NAMALWA (cell line): ENCODE measurements around the gene KMT5B.
"Not testable (repeated sequence)": the region's sequence is repeated elsewhere in the genome, so short reads cannot be mapped to it uniquely, and the experiment has no call there.

ENCODE experiments used
- DNase-seq: peaks from one replicate; pipeline ENCODE4 v3.0.0-alpha.2; 2015; ENCODE audit warnings: low spot score

KMT5B gene

DNA sequence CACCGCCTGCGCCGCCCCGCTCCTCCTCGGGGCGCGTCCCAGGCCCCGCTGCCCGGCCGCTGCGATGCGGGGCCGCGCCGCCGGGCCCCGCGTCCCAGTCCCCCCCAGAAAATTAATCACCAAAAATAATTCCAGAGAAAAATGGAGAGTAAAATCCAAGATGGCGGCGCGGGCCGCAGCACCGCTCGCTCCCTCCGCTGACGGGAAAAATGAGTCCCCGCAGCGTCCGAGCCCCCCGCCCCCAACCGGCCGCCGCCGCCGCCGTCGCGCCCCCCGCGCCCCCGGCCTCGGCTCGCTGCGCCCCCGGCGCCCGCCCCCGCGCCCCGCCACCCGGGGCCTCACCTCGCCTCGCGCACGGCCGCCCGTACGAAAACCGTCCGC lies at the start of gene KMT5B:
Gene KMT5B, minus strand, starts transcription at position 162 of the 381 bp plus-strand sequence. CDS start 23,220 bp downstream, outside the sequence.
- no peak for DNase-seq

DNA sequence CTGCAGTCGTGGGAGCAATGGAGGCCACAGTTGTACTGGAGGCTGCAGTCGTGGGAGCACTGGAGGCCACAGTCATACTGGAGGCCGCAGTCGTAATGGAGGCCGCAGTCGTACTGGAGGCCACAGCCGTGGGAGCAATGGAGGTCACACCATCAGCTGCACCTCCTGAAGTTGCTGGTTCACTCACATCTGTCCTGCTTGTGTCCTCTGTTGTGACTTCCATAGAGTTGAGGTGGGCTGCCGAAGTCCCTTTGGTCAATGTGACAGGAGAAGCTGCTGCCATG lies 49.4 kb upstream of the KMT5B start:
- DNase-seq, result no peak

DNA sequence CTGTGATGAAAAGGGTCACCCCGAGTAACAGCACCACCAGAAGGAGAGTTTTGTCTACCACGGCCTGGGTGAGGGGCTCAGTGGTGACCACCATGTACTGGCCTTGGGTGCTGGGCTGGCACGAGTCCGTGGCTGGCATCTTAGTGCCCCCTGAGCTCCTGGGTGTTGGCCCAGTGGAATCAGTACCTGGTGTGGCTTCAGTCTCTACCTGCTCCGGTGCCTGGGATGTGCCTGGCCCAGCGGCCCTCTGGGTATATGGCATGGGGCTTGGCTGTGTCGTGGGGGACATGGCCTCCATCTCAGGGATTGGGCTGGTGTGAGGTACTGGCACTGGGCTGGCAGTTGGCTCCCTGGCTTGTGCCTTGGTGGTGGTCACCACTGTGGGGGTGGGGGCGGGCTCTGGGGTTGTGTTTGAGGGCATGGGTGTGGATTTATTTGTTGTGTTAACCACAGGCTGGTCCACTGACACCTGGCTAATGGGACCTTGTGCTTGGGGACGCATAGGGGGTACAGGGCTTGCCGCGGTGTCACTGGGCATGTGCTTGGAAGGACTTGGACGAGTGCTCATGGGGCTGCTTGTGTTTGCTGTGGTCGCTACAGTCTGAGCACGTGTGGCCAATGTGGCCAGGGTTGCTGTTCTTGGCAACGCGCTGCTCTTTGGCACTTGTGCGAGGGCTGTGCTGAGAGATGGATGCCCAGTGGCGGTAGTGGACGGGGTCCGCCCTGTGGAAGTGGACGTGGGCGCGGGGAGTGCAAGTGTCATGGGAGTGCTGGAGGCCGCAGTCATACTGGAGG lies 48.9 kb upstream of the KMT5B start:
- DNase-seq, result no peak

DNA sequence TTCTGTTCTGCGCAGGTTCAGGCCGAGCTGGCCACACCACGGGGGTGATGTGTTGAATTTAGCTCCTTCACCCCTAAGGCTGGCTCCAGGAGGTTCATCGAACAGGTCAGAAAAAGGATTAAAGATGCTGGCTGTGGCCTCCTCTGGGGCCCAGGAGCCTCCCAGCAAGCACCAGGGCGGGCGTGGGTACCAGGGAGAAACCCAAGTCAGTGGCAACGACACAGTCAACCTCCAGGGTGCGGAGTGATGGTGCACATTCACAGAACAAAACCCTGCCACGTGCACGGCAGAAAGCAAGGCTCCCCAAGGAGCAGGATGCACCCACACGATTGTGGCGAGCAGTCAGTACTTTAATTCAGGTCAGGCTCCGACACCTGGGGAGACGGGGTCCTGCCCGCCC lies 47.9 kb upstream of the KMT5B start:
- no peak for DNase-seq

DNA sequence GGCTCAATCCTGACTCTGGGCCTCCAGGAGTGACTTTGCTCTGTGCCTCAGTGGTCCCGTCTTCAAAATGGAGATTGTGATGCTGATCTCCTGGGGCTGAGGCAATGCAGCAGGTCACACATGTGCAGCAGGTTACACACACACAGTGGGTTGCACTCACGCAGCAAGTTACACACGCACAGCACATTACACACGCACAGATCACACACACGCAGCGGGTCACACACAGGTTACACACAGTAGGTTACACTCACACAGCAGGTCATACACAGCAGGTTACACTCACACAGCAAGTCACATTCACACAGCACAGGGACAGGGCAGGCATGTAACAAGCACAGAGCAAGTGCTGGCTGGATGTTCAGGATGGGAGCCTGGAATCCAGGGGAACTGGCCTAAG lies 47.4 kb upstream of the KMT5B start:
- no peak for DNase-seq

DNA sequence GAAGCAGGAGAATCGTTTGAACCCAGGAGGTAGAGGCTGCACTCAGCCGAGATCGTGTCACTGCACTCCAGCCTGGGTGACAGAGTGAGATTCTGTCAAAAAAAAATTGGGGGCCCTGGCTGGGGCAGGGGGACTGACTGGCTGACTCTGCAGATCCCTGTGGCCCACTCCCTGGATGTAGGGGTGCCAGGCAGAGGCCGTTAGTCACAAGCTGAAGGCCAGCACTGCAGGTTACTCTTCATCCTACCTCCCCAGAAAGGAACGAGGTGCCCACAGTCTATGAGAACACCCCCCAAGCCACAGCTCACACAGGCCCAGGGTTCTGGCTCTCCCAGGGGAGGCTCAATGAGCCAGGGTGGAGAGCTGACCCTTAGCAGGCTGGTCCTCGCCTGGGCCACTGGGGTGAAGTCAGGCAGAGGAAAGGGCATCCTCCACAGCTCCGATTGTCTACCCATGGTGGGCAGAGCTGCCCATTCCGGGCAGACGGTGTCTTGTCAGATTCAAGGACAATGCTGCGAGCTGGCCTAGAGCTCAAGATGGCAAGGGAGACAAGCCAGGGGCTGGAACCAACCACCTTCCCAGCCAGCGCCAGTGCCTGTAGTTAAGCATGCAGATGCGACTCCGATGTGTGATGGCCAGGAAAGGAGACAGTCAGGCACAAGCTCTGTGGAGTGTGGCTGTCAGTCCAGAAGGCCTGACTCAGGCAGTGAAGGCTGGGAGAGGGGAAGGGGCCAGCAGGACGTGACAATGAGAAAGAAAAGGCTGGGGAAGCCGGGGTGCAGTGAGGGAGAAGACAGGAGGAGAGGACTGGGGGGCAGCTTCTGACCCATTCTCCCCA lies 46.2 kb upstream of the KMT5B start:
- DNase-seq, result no peak

DNA sequence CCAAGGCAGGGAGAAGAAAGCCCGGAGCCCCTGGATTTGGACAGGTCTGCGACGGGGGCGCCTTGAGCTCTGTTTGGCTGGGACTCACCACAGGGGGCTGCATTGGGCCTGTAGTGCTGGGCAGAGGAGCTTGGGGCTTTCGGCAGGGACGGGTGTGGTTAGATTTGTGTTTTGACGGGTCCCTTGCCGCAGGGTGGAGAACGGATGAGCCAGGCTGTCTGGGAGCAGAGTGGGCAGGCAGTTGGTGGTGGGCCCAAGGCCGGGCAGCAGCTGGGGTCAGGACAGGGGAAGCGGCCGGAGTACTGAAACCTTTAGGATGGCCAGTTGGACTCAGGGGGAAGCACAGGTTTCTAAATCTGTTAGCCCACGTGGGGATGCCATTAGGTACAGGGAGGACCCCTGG lies 45.3 kb upstream of the KMT5B start:
- no peak for DNase-seq

DNA sequence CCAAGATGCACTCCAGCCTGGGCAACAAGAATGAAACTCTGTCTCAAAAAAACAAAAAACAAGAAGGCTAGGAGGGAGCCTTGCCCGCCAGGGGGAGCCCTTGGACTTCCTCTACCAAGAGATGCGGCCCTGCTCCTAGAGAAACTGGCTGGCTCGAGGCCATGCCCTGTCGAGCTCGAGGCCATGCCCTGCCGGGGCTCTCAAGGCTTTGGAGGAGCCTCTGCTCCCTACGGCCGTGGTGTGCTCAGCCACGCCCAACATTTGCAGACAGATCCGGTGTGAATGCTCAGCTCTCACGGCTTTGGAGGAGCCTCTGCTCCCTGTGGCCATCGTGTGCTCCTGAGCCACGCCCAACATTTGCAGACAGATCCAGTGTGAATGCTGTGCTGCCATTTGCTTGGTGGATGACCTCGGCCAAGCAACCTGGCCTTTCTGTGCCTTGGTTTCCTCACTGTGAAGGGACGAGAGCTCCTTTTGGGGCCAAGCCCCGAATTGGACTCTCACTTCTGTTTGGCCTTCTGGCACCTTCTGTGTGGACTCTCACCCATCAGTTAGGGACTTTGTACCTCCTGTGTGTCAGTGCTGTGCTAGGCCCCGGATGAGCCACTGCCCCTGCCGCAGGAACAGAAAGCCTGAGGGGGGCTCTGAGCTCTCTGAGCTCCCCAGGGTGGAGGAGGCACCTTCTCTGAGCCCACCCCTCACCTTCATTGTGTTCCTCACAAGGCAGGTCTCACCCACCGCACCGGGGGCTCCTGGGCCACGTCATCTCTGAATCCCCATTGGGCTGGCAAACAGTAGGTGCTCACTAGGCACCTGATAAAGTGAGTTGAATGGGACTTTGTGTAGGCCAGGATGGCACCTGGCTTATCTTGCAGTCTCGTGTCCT lies 44.6 kb upstream of the KMT5B start:
- DNase-seq, result peak; percentile 91

DNA sequence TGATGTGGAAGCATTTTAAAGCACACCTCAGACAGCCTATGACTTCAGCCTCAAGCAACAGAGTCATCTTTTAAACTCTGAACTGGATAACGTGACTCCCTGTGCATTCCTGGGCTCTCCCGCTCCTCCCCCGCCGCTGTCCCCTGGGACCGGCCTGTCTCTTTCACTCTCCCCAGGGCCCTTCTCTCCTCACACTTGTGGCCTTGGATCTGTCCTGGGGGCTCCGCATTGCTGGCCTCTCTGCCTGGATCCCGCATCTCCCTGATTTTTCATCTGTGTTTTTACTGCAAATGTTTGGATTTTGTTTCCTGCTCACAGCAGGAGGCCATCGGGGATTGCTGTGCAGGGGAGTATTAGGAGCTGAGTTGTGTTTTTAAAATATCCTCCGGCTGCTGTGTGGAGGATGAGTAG lies 43.2 kb upstream of the KMT5B start:
- DNase-seq, result no peak

DNA sequence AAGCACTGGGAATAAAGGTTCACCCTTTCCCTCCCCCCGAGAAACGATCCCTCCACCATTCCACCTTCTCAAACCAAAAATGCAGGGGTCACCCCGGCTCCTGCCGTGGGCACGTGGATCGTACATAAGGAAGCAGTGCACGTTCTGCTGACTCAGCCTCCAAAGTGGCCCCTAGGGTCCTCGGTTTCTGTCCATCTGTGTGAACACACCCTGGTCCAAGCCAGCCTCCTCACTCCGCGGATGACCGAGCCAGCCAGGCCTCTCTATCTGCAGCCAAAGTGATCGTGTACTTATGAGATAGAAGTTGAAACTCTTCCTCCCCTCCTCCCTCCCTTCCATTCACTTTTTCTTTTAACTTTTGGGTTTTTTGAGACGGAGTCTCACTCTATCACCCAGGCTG lies 42.4 kb upstream of the KMT5B start:
- no peak for DNase-seq

DNA sequence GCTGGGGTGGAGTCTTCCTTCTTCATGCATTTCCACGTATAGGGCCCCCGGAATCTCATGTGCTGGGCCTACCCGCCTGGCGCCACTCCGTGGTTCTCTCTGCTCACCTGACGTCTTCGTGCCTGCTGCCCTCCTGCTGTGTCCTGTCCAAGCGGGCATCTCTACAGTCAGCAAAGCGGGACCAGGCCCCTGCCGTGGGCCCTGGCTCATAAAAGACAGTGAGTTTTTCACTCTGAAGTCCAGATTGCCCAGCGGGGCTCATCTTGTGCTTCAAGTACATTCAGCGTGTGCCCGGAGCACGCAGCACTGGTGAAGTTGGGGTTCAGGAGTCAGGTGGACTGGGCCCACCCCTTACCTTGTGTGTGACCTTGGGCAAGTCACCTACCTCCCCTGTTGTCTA lies 41.3 kb upstream of the KMT5B start:
- no peak for DNase-seq

DNA sequence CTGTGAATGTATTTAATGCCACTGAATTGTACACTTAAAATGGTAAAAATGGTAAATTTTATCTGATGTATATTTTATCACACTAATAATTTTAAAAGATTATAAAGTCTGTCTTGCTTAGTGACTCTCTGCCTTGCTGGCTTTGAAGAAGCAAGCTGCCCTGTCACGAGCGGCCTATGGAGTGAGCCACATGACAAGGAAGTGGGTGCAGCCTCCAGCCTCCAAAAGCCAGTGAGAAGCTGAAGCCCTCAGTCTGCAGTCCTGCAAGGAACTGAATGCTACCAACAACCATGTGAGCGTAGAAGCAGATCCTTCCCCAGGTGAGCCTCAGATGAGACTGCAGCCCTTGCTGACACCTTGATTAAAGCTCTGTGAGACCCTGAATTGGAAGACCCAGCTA lies 38.7 kb upstream of the KMT5B start:
- DNase-seq, result no peak

DNA sequence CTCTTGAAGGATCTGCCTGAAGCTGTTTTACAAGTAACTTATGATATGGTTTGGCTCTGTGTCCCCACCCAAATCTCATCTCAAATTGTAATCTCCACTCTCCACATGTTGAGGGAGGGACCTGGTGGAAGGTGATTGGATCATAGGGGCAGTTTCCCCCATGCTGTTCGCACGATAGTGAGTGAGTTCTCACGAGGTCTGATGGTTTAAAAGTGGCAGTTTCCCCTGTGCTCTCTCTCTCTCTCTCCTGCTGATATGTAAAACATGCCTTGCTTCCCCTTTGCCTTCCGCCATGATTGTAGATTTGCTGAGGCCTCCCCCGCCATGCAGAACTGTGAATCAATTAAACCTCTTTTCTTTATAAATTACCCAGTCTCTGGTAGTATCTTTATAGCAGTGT lies 31.8 kb upstream of the KMT5B start:
- not testable (repeated sequence) for DNase-seq

DNA sequence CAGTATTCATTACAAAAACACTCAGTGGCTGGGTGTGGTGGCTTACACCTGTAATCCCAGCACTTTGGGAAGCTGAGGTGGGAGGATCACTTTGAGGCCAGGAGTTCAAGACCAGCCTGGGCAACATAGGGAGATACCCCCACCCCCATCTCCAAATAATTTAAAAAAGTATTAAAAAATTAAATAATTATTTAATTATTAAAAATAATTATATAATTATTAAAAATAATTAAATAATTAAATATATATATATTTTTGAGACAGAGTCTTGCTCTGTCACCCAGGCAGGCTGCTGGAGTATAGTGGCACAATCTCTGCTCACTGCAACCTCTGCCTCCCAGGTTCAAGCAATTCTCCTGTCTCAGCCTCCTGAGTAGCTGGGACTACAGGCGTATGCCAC lies 30.8 kb upstream of the KMT5B start:
- not testable (repeated sequence) for DNase-seq

DNA sequence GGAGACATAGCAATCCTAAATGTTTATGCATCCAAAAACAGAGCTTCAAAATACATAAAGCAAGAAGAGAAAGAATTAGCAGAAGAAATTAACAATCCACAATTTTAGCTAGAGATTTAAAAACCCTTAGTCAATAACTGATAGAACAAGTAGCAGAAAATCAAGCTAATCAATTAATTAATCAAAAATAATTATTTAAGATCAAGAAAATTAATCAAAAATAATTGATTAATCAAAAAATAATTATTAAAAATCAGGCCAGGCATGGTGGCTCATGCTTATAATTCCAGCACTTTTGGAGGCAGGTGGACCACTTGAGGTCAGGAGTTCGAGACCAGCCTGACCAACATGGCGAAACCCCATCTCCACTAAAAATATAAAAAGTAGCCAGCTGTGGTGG lies 29.5 kb upstream of the KMT5B start:
- DNase-seq, result no peak

DNA sequence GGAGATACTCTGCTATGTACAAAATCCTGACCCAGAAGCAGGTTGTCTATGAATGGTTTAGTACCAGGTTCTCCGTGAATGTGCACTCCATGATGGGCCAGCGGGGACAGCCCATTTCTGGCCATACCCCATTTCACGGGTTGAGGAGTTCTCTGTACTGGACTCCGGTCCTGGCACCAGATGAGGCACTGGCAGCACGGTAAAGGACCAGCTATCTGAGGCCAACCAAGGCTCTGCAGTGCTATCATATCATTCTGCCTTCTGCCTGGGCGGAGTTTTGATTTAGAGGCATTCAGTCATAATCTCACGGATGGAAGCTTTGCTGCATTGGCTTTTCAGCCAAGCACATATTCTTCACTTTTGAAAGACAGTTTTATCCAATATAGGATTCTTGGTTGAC lies 18.5 kb upstream of the KMT5B start:
- no peak for DNase-seq

DNA sequence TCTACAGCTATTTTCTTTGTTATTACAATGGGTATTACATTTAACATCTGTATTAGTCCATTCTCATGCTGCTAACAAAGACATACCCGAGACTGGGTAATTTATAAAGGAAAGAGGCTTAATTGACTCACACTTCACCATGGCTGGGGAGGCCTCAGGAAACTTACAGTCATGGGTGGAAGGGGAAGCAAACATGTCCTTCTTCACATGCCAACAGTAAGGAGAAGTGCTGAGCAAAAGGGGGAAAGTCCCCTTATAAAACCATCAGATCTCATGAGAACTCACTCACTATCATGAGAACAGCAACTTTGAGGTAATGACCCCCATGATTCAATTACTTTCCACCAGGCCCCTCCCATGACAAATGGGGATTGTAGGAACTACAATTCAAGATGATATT lies 16.5 kb upstream of the KMT5B start:
- no peak for DNase-seq

DNA sequence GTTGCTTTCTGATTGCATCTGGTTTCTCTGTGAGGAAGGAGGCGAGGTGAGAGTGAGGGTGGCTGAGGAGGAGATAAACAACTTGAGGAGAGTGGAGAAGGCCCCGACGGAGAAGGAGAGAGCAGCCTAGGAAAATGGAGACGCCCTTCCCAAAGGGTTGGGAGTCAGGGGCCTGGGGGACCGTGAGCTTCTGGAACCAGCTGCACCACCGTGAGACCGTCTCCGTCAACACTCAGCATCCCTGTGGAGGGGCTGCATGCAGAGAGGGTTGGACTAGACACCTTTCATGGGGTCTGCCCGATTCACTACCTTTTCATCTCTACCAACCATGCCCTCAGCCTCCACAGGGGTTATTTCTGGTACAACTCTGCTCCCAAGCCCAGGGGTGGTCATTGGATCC lies 13.3 kb upstream of the KMT5B start:
- no peak for DNase-seq

DNA sequence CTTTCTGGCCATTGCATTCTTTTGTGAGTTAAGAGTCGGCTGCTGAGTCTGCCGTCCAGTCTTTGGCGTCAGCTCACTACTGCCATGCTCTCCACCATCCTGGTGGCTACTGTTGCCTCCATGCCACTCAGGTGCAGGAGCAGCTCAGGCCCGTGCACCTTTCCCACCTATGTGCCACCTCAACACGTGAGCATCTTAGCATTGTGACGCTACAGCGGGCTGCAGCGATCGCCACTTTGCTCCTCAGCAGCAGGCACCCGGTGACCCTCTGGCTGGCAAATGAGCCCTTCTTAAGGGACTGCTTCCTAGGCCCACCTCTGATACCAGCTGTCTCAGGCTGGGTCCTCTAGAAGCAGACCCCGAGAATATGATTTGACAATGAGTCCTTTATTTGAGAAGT lies 11.5 kb upstream of the KMT5B start:
- no peak for DNase-seq

DNA sequence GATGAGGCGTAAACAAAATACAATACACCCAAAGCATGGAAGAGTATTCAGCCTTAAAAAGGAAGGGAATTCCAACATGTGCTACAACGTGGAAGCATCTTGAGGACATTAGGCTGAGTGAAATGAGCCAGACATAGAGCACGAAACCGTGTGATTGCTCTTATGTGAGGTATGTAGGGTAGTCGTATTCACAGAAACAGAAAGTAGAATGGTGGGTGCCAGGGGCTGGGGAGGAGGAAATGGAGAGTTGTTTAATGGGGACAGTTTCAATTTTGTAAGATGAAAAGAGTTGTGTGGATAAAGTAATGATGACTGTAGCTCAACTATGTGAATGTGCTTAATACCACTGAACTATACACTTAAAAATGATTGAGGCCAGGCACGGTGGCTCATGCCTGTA lies 10.2 kb upstream of the KMT5B start:
- DNase-seq, result no peak

DNA sequence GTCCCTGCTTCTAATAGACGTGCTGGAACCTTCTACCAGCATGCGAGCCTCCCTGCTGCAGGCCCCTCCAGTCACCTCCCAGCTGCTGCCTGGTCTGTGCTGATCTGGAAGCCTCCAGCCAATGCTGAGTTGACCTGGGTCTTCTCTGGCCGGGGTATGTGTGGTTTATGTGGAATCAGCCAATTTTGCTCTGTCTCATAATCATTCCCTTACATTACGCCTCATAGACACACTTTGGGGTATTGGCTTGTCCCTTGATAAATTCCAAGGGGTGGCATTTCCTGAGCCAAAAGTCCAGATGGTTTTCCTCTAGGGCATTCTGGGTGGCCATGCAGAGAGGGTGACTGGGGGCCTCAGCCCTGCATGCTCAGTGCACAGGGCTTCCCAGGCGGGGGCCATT lies 8.3 kb upstream of the KMT5B start:
- no peak for DNase-seq

DNA sequence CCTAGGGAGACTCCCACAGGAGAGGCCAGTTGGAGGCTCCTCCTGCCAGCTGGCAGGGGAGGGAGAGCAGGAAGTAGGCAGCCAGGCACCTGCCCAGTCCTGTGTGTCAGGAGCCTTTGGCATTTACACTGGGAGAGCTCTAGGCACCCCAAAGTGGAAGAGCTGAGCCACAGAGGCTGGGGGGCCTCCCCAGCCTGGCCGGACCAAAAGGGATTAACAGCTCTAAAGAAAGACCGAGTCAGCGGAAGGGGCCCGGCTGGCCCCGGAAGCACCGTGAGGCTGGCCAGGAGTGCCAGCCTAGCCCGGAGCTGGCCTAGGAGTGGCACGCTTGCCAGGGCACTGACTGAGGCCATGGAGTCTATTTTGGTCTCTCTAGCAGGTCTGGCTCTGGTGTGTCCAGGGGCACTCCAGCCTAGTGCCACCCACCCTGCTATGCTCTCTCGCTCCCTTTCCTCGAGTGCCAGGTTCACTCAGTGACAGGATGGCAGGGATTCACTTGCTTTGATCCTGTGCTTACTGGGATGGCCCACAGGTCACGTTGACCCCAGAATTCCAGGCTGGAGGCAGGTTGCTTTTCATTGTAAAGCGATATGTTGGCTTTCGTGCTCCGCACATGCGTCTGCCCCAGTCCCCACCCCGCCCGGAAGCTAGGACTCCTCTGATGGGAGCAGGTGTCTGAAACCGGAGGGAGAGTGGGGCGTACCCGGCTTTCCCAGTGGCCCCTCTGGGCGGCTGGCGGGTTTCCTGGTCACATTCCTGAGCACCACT lies 3.3 kb upstream of the KMT5B start:
- no peak for DNase-seq
